ENCODE measurements around the gene WAPL. TPM values are rescaled to one million over a fixed set of nuclear protein-coding genes. Genes with fewer than 3 reads are reported as not detected.

Gene WAPL
- total and polyA plus RNA-seq, 9 of the 15 experiments (the other 6 are each of a cell fraction or from before 2014, with no cell fraction given): 14.3 to 36.4 (median 25.3) TPM

DNA sequence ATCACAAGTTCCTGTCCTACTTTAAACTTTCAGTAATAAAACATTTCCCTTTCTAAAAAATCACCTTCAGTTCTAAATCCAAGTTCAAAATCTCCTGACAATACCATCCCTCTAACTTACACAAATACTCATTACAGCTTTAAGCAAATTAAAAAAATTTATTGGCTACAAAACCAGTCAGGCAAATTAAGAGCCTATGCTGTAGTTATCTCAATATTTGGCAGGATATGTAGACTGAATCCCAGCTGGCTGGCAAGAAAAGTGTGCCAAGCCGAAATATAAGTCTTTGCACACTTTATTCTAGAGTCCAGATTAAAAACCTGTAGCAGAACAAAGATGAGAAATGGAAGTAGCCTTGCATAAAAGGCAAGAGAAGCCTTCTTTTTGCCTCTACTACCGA, 9.5 kb downstream of the WAPL start:
- no peaks in the 10 kb centered on the region for H3K27me3 ChIP-seq (ENCODE audit: control insufficient read depth in 2 of 2, insufficient read depth in 2 of 2, low read length in 2 of 2)
- no peak overlapping the region for H3K27ac ChIP-seq (ENCODE audit: extremely low read depth, low read depth, low read length)
- ChIA-PET POLR2A (no interaction called here), CTCF (ENCODE audit: low intra/inter-chr PET ratio) (no interaction called here)
- H3K9me1 ChIP-seq (ENCODE audit: control insufficient read depth, insufficient read depth, low read length): no peaks in the 10 kb centered on the region
- H3K4me3 ChIP-seq: no peak overlapping the region
- no peak overlapping the region for H2AFZ ChIP-seq (ENCODE audit: low read depth, low read length)
- BruUV-seq (replicated peaks): no TSS peak
- H3K36me3 ChIP-seq (ENCODE audit: control insufficient read depth, insufficient read depth, low read length): peaks cover 78% of the 10 kb centered on the region
- intact Hi-C loops (cut with micrococcal nuclease) (no loop called here), in situ Hi-C loops (cut with MboI) (no loop called here)
- peaks cover 0 to 3% of the 10 kb centered on the region in 2 experiments; a peak in 3 of 5 replicates for H3K4me1 ChIP-seq (replicated peaks in 1 of 2; ENCODE audit: control insufficient read depth in 2 of 2, insufficient read depth in 2 of 2, low read length in 2 of 2)
- no peaks in the 10 kb centered on the region for H3K9me3 ChIP-seq (replicated peaks; ENCODE audit: control insufficient read depth, insufficient read depth, low read depth, low read length)
- peaks cover 91% of the 10 kb centered on the region for H3K79me2 ChIP-seq (ENCODE audit: control insufficient read depth, insufficient read depth, low read length)
- ATAC-seq (no peak), DNase-seq (ENCODE audit: extremely low read depth in 1 of 4, low spot score in 3 of 4) (no peak), FAIRE-seq (no peak)
- WGBS (ENCODE audit: insufficient coverage, low coverage, missing lambda C conversion rate): 89% methylated on average over 2 of the region's 2 CpGs
- H3K9ac ChIP-seq (ENCODE audit: insufficient read depth in 1 of 2, low read depth in 2 of 2, low read length in 2 of 2): no peak overlapping the region
- no peaks in the 10 kb centered on the region; the same call in none of the 2 replicates for H4K20me1 ChIP-seq (replicated peaks; ENCODE audit: control insufficient read depth, insufficient read depth, low read length)
- no peak overlapping the region for H3K4me2 ChIP-seq (ENCODE audit: insufficient read depth, low read length)
- TF ChIP-seq, protein P1, sequence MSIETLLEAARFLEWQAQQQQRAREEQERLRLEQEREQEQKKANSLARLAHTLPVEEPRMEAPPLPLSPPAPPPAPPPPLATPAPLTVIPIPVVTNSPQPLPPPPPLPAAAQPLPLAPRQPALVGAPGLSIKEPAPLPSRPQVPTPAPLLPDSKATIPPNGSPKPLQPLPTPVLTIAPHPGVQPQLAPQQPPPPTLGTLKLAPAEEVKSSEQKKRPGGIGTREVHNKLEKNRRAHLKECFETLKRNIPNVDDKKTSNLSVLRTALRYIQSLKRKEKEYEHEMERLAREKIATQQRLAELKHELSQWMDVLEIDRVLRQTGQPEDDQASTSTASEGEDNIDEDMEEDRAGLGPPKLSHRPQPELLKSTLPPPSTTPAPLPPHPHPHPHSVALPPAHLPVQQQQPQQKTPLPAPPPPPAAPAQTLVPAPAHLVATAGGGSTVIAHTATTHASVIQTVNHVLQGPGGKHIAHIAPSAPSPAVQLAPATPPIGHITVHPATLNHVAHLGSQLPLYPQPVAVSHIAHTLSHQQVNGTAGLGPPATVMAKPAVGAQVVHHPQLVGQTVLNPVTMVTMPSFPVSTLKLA (conservative IDR thresholded peaks at IDR 0.05): no peak
- TF ChIP-seq CHD7 (IDR thresholded peaks at IDR 0.05; ENCODE audit: low read depth, low read length) (no peak), ZFP36 (IDR thresholded peaks at IDR 0.05; ENCODE audit: low read depth, low read length, partially characterized antibody) (no peak), ZBTB1 (CRISPR knock-in tag; IDR thresholded peaks at IDR 0.05; ENCODE audit: borderline replicate concordance, low read depth) (no peak), NCOA1 (IDR thresholded peaks at IDR 0.05; ENCODE audit: low read depth) (no peak), XRCC4 (IDR thresholded peaks at IDR 0.05; ENCODE audit: extremely low read depth, insufficient read depth, insufficient read length) (no peak), TAF1 (IDR thresholded peaks at IDR 0.05; ENCODE audit: control insufficient read depth, extremely low read depth, insufficient read depth, low read length, severe bottlenecking) (no peak), ZSCAN29 (IDR thresholded peaks at IDR 0.05) (no peak)
- TF ChIP-seq, protein P2, sequence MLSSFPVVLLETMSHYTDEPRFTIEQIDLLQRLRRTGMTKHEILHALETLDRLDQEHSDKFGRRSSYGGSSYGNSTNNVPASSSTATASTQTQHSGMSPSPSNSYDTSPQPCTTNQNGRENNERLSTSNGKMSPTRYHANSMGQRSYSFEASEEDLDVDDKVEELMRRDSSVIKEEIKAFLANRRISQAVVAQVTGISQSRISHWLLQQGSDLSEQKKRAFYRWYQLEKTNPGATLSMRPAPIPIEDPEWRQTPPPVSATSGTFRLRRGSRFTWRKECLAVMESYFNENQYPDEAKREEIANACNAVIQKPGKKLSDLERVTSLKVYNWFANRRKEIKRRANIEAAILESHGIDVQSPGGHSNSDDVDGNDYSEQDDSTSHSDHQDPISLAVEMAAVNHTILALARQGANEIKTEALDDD (IDR thresholded peaks at IDR 0.05): no peak

Data from K562 (cell line).